H1 (cell line): ENCODE results near the gene CDCA3. TPM values are rescaled to one million over a fixed set of nuclear protein-coding genes. Genes with fewer than 3 reads are reported as not detected.

Source experiments
- CHD2 ChIP-seq: IDR thresholded peaks from 2 replicates; pipeline ENCODE4 v1.6.1; 2012; ENCODE audit warnings: low read length, improper control_type of control experiment
- CTBP2 ChIP-seq: IDR thresholded peaks from 2 replicates; pipeline ENCODE4 v1.7.0; 2011; ENCODE audit warnings: borderline replicate concordance, mild to moderate bottlenecking, moderate library complexity, mixed read lengths, low read length; ENCODE audit not compliant: insufficient read depth, insufficient read length
- EZH2 ChIP-seq: fragments of 200-600 bp; sonication (generic); IDR thresholded peaks from 2 replicates; pipeline ENCODE4 v1.7.1; 2012; ENCODE audit warnings: low read depth, mild to moderate bottlenecking, moderate library complexity, low read length, inconsistent platforms; ENCODE audit not compliant: severe bottlenecking
- GABPA ChIP-seq: IDR thresholded peaks from 2 replicates; pipeline ENCODE4 v1.6.1; 2011; ENCODE audit warnings: mild to moderate bottlenecking, low read length, moderate library complexity, borderline replicate concordance; ENCODE audit not compliant: insufficient read depth
- KDM1A ChIP-seq: fragments of 200-600, 300-600 bp; sonication (generic); IDR thresholded peaks from 2 replicates; pipeline ENCODE4 v1.7.1; 2016; ENCODE audit warnings: mild to moderate bottlenecking, low read length, borderline replicate concordance
- NRF1 ChIP-seq: IDR thresholded peaks from 2 replicates; pipeline ENCODE4 v1.6.1; 2011; ENCODE audit warnings: mild to moderate bottlenecking, low read depth, low read length, improper control_type of control experiment
- POU5F1 ChIP-seq: IDR thresholded peaks from 2 replicates; pipeline ENCODE4 v1.6.1; 2011; ENCODE audit warnings: low read depth, mild to moderate bottlenecking, low read length, moderate library complexity
- polyA plus RNA-seq, 7 experiments: library from polyadenylated mRNA; depleted of rRNA in 3 of 7; stranded (reverse) in 5 of 7; unstranded in 2 of 7; fragments of >200 nt in 5 of 7; fragments of 200-250 nt in 2 of 7; gene quantifications; 1 replicate in 5 of 7; 2 replicates in 1 of 7; 4 replicates in 1 of 7; pipeline versions ENCODE4 v1.2.1 to v1.2.3, GENCODE V29; 2011 to 2013; ENCODE audit warnings: missing spikeins in 2 of 7, mixed read lengths in 2 of 7
- total RNA-seq: library from RNA; stranded (reverse); fragmentation: NEBNext Ultra II Directional; extraction: Animal tissue kit (Norgen Biotek cat#: 25700); gene quantifications from 2 replicates; pipeline ENCODE4 v1.2.1, GENCODE V29; 2021
- TF ChIP-seq, protein P1 (sequence below), 3 experiments: IDR thresholded peaks; 1 replicate in 2 of 3; 2 replicates in 1 of 3; pipeline versions ENCODE4 v1.5.1 to v1.6.1; 2011; ENCODE audit warnings: low read length in 3 of 3, mild to moderate bottlenecking in 3 of 3, inconsistent platforms in 2 of 3, low read depth in 1 of 3, moderate library complexity in 1 of 3; ENCODE audit not compliant: insufficient read depth in 1 of 3; ENCODE audit errors: control extremely low read depth in 1 of 3

CDCA3 gene
- total and polyA plus RNA-seq, 2 of the 8 experiments (the other 6 are each of a cell fraction or from before 2014, with no cell fraction given): 47.7 to 71.2 TPM

DNA sequence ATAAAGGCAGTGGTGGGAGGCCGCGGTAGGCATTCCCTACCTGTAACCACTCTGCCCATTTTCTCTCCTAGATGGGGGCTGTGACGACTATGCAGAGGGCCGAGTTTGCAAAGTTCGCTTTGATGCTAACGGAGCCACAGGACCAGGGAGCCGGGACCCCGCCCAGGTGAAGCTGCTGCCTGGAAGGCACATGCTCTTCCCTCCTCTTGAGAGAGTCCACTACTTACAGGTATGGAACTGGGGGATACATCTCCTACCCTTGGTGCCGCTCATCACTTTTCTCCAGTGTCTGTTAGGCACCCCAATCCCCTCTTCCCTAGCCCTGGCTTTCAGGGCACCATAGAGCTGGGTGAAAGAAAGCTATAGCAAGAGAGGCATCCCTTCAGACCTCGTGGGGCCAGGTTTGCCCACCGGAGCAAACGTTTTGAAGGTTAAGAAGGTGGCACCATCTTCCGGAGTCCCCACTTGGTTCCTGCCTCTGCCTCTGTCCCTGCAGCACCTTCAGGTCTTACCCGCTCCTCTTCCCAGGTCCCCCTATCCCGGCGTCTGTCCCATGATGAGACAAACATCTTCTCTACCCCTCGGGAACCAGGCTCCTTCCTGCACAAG, 24.9 kb downstream of the CDCA3 start (continued):
- TF ChIP-seq, protein P1, sequence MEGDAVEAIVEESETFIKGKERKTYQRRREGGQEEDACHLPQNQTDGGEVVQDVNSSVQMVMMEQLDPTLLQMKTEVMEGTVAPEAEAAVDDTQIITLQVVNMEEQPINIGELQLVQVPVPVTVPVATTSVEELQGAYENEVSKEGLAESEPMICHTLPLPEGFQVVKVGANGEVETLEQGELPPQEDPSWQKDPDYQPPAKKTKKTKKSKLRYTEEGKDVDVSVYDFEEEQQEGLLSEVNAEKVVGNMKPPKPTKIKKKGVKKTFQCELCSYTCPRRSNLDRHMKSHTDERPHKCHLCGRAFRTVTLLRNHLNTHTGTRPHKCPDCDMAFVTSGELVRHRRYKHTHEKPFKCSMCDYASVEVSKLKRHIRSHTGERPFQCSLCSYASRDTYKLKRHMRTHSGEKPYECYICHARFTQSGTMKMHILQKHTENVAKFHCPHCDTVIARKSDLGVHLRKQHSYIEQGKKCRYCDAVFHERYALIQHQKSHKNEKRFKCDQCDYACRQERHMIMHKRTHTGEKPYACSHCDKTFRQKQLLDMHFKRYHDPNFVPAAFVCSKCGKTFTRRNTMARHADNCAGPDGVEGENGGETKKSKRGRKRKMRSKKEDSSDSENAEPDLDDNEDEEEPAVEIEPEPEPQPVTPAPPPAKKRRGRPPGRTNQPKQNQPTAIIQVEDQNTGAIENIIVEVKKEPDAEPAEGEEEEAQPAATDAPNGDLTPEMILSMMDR (IDR thresholded peaks at IDR 0.05; ENCODE audit: control extremely low read depth in 1 of 3, insufficient read depth in 1 of 3, low read depth in 1 of 3, low read length in 3 of 3): no peak
- TF ChIP-seq CTBP2 (no peak), EZH2 (no peak), POU5F1 (no peak), NRF1 (no peak), CHD2 (no peak), GABPA (no peak), KDM1A (no peak)
- TF ChIP-seq, all 59 proteins: peak for 0
